Measurements from ENCODE around the gene LRRC4B. TPM values are rescaled to one million over a fixed set of nuclear protein-coding genes. Genes with fewer than 3 reads are reported as not detected.

LRRC4B gene
- total RNA-seq, 2 experiments from 2014 or later, result not detected

- Mint-ChIP-seq H3K4me3 (no peak overlapping the region), H3K27me3 (peaks cover 53% of the 10 kb centered on the region), H3K9me3 (no peaks in the 10 kb centered on the region), H3K27ac (no peak overlapping the region), H3K4me1 (peaks cover 7% of the 10 kb centered on the region), H3K36me3 (no peaks in the 10 kb centered on the region)
- DNase-seq (no peak), ATAC-seq (ENCODE audit: low read depth) (no peak)
- POLR2A ChIA-PET, result no interaction called here
These were observed 14.0 kb downstream of the LRRC4B start for GRCh38 chr19:50554212-50554611.

- POLR2A ChIA-PET, result no interaction called here
- H3K27ac Mint-ChIP-seq, result no peak overlapping the region
- ATAC-seq (ENCODE audit: low read depth), result no peak
- DNase-seq, result no peak
- H3K9me3 Mint-ChIP-seq, result no peaks in the 10 kb centered on the region
- peaks cover 50% of the 10 kb centered on the region for H3K27me3 Mint-ChIP-seq
- H3K4me1 Mint-ChIP-seq, result peaks cover 7% of the 10 kb centered on the region
- no peaks in the 10 kb centered on the region for H3K36me3 Mint-ChIP-seq
- no peak overlapping the region for H3K4me3 Mint-ChIP-seq
These were observed 15.0 kb downstream of the LRRC4B start for GRCh38 chr19:50553134-50553703.

- Mint-ChIP-seq H3K9me3 (no peaks in the 10 kb centered on the region), H3K27me3 (peaks cover 50% of the 10 kb centered on the region), H3K36me3 (no peaks in the 10 kb centered on the region), H3K27ac (no peak overlapping the region), H3K4me1 (peaks cover 7% of the 10 kb centered on the region), H3K4me3 (no peak overlapping the region)
- POLR2A ChIA-PET, result no interaction called here
- no peak for ATAC-seq (ENCODE audit: low read depth)
- no peak for DNase-seq
These were observed 15.7 kb downstream of the LRRC4B start for GRCh38 chr19:50552540-50552939.

- DNase-seq, result no peak
- Mint-ChIP-seq H3K4me3 (no peak overlapping the region), H3K4me1 (peaks cover 7% of the 10 kb centered on the region), H3K36me3 (no peaks in the 10 kb centered on the region), H3K27me3 (peaks cover 50% of the 10 kb centered on the region), H3K9me3 (no peaks in the 10 kb centered on the region), H3K27ac (no peak overlapping the region)
- no peak for ATAC-seq (ENCODE audit: low read depth)
- POLR2A ChIA-PET, result no interaction called here
These were observed 16.5 kb downstream of the LRRC4B start for GRCh38 chr19:50551715-50552187.

- no peak overlapping the region for H3K27ac Mint-ChIP-seq
- H3K4me1 Mint-ChIP-seq, result peaks cover 4% of the 10 kb centered on the region
- no peaks in the 10 kb centered on the region for H3K36me3 Mint-ChIP-seq
- DNase-seq (no peak), ATAC-seq (ENCODE audit: low read depth) (no peak)
- no peaks in the 10 kb centered on the region for H3K9me3 Mint-ChIP-seq
- no peak overlapping the region for H3K4me3 Mint-ChIP-seq
- POLR2A ChIA-PET, result no interaction called here
- peaks cover 45% of the 10 kb centered on the region for H3K27me3 Mint-ChIP-seq
These were observed 17.1 kb downstream of the LRRC4B start for GRCh38 chr19:50551034-50551714.

- peaks cover 43% of the 10 kb centered on the region for H3K27me3 Mint-ChIP-seq
- H3K9me3 Mint-ChIP-seq, result no peaks in the 10 kb centered on the region
- no peak for ATAC-seq (ENCODE audit: low read depth)
- H3K4me1 Mint-ChIP-seq, result peaks cover 4% of the 10 kb centered on the region
- no peaks in the 10 kb centered on the region for H3K36me3 Mint-ChIP-seq
- H3K27ac Mint-ChIP-seq, result no peak overlapping the region
- DNase-seq, result no peak
- POLR2A ChIA-PET, result no interaction called here
- H3K4me3 Mint-ChIP-seq, result no peak overlapping the region
These were observed 17.7 kb downstream of the LRRC4B start for GRCh38 chr19:50550594-50550966.

GRCh38 chr19:50549927-50550593, 18.2 kb downstream of the LRRC4B start:
- POLR2A ChIA-PET, result interaction anchor here (0.6 kb wide), 1 partner anchor 12 kb away, joined by 3 read pairs; no protein-coding TSS in a partner anchor
- H3K4me1 Mint-ChIP-seq, result no peaks in the 10 kb centered on the region
- peaks cover 37% of the 10 kb centered on the region for H3K27me3 Mint-ChIP-seq
- H3K27ac Mint-ChIP-seq, result no peak overlapping the region
- ATAC-seq (ENCODE audit: low read depth), result no peak
- H3K4me3 Mint-ChIP-seq, result no peak overlapping the region
- H3K36me3 Mint-ChIP-seq, result no peaks in the 10 kb centered on the region
- DNase-seq, result no peak
- H3K9me3 Mint-ChIP-seq, result no peaks in the 10 kb centered on the region

- DNase-seq (no peak), ATAC-seq (ENCODE audit: low read depth) (no peak)
- H3K27me3 Mint-ChIP-seq, result peaks cover 33% of the 10 kb centered on the region
- no peaks in the 10 kb centered on the region for H3K9me3 Mint-ChIP-seq
- POLR2A ChIA-PET, result interaction anchor here (0.6 kb wide), 1 partner anchor 11 kb away, joined by 3 read pairs; no protein-coding TSS in a partner anchor
- H3K27ac Mint-ChIP-seq, result no peak overlapping the region
- H3K36me3 Mint-ChIP-seq, result no peaks in the 10 kb centered on the region
- H3K4me1 Mint-ChIP-seq, result no peaks in the 10 kb centered on the region
- H3K4me3 Mint-ChIP-seq, result no peak overlapping the region
These were observed 18.9 kb downstream of the LRRC4B start for GRCh38 chr19:50549059-50549926.

- H3K4me1 Mint-ChIP-seq, result no peaks in the 10 kb centered on the region
- no peak for DNase-seq
- POLR2A ChIA-PET, result no interaction called here
- no peak for ATAC-seq (ENCODE audit: low read depth)
- H3K27ac Mint-ChIP-seq, result no peak overlapping the region
- no peak overlapping the region for H3K4me3 Mint-ChIP-seq
- no peaks in the 10 kb centered on the region for H3K36me3 Mint-ChIP-seq
- peaks cover 30% of the 10 kb centered on the region for H3K27me3 Mint-ChIP-seq
- no peaks in the 10 kb centered on the region for H3K9me3 Mint-ChIP-seq
These were observed 19.8 kb downstream of the LRRC4B start for GRCh38 chr19:50548191-50549058.

- POLR2A ChIA-PET, result no interaction called here
- no peaks in the 10 kb centered on the region for H3K4me1 Mint-ChIP-seq
- no peak for DNase-seq
- H3K9me3 Mint-ChIP-seq, result no peaks in the 10 kb centered on the region
- H3K4me3 Mint-ChIP-seq, result no peak overlapping the region
- H3K36me3 Mint-ChIP-seq, result no peaks in the 10 kb centered on the region
- ATAC-seq (ENCODE audit: low read depth), result no peak
- peaks cover 21% of the 10 kb centered on the region for H3K27me3 Mint-ChIP-seq
- no peak overlapping the region for H3K27ac Mint-ChIP-seq
These were observed 20.6 kb downstream of the LRRC4B start for GRCh38 chr19:50547385-50548190.

- Mint-ChIP-seq H3K27me3 (peaks cover 13% of the 10 kb centered on the region), H3K4me3 (no peak overlapping the region), H3K27ac (no peak overlapping the region), H3K4me1 (no peaks in the 10 kb centered on the region), H3K36me3 (no peaks in the 10 kb centered on the region), H3K9me3 (no peaks in the 10 kb centered on the region)
- DNase-seq (no peak), ATAC-seq (ENCODE audit: low read depth) (no peak)
- POLR2A ChIA-PET, result no interaction called here
These were observed 21.6 kb downstream of the LRRC4B start for GRCh38 chr19:50546527-50547221.

All from activated naive CD8-positive, alpha-beta T cell treated with anti-CD3 and anti-CD28 coated beads, Interleukin-2, amount 10 ng/mL, durations not matched to agents 7 days and 5 days (primary cell).